NCI-H524 treated with DMSO at 0.1 percent for 48 hours (cell line): ENCODE results near the gene LCP1.
"Not testable (repeated sequence)": the region's sequence is repeated elsewhere in the genome, so short reads cannot be mapped to it uniquely, and the experiment has no call there.

Experiments
- DNase-seq: peaks from one replicate; lab custom pipeline; 2025; lab: John Stamatoyannopoulos, UW

Gene LCP1, protein sequence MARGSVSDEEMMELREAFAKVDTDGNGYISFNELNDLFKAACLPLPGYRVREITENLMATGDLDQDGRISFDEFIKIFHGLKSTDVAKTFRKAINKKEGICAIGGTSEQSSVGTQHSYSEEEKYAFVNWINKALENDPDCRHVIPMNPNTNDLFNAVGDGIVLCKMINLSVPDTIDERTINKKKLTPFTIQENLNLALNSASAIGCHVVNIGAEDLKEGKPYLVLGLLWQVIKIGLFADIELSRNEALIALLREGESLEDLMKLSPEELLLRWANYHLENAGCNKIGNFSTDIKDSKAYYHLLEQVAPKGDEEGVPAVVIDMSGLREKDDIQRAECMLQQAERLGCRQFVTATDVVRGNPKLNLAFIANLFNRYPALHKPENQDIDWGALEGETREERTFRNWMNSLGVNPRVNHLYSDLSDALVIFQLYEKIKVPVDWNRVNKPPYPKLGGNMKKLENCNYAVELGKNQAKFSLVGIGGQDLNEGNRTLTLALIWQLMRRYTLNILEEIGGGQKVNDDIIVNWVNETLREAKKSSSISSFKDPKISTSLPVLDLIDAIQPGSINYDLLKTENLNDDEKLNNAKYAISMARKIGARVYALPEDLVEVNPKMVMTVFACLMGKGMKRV

DNA sequence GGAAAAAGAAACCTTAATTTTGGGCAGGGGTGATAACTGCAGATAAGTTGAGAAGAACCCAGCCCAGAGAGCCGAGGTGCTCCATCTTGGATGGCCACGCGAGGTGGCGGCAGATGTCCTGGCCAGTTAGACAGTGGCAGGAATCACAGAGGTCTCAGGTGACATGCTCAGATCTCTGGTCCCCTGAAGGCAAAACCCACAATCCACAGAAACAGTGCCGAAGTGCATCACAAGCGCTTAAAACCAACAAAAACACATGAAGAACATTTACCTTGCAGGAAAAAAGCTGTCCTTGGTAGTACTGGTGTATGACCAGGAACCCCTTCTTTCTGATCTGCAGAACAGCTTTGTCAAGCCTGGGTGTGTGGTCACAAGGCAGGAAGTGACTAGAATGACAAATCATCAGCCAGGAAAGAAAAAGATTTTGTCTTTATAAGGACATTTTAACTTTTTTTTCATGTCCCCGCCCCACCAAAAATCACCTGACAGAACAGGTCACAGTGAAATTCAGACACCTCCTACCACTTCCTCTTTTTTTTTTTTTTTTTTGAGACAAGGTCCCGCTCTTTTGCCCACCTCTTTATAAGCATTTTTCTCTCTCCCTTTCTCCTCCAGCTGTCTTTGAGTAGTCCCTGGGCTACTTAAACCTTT lies at the start of gene LCP1:
LCP1 (minus strand) TSS at position 338 of the 651 bp plus-strand sequence. CDS start 22,515 bp downstream, outside the sequence.
- no peak for DNase-seq

DNA sequence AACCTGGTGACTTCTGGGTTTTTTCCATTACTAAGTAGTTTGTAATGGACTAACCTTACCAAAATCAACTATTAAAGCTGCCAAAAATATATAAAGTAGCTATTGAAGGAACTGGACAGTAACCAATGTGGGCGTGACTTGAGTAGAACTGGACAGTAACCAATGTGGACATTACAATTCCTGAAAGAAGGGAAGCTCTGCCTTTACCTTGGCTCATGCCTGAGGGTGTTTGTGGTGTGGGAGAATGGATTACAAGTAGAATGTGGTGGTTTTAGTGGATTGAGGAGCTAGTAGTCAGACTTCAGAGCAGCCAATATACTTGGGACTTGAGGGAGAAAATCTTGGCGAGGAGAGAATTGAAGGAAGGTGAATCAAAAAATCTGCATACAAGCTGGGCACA lies 47.3 kb upstream of the LCP1 start:
- DNase-seq = no peak

DNA sequence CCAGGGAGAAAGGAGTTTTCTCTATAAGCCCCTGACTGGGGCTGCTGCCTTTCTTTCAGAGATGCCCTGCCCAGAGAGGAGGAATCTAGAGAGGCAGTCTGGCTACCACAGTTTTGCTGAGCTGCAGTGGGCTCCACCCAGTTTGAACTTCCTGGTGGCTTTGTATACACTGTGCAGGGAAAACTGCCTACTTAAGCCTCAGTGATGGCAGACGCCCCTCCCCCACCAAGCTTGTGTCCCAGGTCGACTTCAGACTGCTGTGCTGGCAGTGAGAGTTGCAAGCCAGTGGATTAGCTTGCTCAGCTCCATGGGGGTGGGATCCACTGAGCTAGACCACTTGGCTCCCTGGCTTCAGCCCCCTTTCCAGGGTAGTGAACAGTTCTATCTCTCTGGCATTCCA lies 38.3 kb upstream of the LCP1 start:
- not testable (repeated sequence) for DNase-seq

DNA sequence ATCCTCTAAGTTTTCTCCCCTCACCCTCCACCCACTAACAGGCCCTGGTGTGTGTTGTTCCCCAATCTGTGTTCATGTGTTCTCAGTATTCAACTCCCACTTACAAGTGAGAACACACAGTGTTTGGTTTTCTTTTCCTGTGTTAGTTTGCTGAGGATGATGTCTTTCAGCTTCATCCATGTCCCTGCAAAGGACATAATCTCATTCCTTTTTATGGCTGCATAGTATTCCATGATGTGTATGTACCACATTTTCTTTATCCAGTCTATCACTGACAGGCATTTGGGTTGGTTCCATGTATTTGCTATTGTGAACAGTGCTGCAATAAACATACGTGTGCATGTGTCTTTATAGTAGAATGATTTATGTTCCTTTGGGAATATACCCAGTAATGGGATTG lies 32.8 kb upstream of the LCP1 start:
- DNase-seq = not testable (repeated sequence)

DNA sequence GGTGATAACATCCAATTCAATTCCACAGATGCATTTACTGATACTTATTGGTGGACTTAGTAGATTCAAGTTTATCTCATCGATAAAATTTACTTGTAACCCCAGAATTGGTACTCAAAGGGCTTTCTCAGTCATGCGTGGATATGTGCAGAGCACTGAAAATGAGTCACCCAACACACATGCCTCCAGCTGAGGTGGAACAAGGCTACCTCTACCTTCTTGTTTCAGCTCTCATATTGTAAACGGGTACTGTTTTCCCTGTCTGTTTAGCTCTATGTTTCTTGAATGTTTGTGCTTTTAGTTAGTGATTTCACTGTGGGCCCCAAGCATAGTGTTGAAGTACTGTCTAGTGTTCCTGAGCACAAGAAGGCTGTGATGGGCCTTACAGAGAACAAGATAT lies 31.3 kb upstream of the LCP1 start:
- no peak for DNase-seq

DNA sequence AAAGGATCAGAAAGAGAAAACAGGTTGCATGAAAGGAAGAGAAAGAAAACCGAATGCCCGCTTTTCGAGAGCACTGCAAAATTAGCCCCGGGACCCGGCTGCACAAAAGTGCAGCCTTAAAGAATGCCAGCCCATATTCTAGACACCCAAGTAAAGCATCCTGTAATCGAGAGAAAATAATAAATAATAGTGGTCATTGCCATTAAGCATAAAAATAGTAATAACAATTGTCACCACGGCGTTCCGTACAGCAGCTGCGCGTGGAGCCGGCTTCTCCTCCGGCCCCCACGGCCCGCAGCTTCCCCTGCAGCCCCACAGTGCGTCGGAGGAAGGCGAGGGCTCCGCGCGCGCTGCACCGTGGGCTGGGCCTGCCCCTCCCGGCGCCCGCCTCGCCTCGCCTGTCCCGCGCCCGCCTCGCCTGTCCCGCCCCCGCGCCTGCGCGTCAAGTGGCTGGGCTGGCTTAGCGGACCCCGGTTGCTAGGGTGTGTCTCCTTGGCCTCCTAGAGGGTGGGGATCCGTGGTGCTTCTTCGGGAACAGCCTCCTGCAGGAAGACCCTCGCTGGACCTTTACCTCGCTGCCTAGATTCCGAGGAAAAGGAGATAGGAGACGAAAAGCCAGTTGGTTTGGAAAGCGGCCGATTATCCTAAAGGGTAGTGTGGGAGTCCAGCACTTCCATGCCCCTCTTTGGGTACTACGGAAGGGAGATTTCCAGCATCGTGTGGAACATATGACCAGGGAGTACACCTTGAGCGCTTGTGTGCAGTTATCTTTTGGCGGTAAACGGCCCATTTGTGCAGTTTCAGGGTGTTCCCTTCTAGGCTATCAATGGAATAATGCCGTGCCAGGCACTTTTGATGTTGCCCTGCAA lies 29.7 kb upstream of the LCP1 start, which contains the start of gene LRRC63:
LRRC63 (plus strand) TSS at position 446 of the 869 bp plus-strand sequence. CDS start 1,107 bp downstream, outside the sequence.
- peak; percentile 59 for DNase-seq

DNA sequence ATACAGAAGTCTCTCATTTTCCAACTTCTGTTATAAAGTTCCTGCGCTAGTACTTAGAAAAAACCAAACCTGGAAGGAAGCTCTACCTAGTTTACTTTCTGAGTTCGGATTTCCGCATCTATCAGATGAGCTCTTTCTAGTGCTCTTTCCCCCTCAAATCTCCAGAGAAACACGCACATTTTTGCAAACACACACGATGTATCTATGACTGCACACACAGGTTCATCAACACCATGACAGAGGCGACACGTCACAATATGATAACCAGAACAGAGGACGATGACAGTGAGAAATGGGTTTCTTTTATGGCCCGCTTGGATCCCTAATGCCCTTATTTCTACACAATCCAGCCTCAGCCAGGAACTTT lies 29.1 kb upstream of the LCP1 start:
- DNase-seq = no peak

DNA sequence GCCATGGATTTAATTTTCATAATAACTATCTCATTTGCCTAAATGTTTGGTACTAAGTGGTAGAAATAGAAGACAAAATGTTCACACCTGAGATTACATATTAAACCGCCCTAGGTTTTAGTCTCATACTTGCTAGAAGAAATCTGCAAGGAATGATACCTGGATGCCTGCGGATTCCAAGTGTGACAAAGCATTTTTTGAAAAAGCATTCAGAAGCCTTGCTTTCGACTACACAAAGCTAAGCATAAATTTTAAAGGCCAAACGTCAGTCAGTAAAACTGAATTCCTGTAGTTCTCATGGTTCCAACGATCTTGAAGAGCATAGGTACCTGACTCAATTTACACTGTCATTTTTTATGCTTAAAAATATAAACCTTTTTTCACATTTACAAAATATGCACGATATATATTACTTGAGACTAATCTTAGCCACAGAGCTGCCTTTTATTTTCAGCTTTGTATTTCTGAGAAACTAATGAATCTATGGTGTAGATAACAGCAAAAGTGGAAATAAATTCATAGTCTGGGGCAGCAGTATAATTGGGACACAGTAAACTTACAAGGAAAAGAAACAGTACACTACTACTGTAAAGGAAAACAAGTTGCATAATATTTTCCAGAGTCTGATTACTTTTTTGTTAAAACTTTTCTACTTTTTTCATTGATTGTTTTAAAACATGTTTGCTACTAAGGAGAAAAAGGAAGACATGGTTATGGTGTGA lies 28.5 kb upstream of the LCP1 start:
- no peak for DNase-seq

DNA sequence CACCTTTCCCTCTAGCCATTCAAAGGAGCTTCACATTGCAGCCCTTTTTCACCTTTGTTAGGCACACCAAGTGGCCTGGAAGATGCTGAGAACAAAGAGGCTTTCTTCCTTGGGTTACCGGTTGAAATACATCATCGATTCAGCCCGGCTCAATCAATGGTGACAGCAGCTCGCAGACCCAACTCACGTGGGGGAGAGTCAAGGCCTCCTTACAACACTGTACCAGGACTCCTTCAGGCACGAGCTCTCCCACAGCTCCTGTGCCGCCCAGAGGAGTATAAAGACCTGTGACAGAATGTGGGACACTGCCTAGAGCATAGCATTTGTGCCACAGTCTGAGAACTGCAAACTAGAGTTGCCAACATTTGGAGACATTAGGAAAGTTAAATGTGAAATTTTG lies 25.9 kb upstream of the LCP1 start:
- no peak for DNase-seq

DNA sequence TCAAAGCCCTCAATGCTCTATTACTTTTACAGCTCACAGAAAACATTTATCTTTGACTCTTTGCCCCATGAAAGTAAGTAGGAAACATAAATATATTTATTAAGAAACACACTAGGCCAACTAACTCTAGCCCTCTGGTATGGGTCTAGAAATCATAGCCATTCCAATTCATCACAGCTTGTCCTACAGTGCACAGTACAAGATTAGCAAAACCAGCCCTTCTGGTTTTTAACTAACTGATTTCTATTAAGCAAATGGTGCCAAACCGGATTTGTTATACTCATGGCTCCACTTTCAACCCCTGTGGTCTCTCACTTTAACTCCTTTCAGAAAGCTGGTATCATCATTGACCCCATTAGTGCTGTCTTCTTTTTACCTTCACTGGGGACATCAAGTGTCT lies 24.2 kb upstream of the LCP1 start:
- no peak for DNase-seq

DNA sequence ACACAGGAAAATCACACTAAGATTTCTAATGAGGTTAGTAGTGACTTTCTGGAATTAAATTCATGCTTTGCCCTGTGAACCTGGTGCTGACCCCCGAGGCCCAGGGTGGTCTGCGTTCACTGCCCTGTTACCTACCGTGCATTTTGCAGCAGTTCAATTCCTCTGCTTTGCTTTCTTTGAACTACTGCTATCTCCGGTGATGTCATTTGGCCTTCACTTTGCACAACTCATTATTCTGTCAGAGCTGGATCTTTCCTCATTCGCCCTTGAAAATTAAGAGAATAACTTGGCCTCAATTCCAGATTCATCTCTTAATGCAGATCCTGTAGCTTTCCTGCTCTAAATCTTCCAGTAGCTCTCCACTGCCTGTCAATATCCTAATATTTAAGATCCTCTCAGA lies 21.0 kb upstream of the LCP1 start:
- no peak for DNase-seq

DNA sequence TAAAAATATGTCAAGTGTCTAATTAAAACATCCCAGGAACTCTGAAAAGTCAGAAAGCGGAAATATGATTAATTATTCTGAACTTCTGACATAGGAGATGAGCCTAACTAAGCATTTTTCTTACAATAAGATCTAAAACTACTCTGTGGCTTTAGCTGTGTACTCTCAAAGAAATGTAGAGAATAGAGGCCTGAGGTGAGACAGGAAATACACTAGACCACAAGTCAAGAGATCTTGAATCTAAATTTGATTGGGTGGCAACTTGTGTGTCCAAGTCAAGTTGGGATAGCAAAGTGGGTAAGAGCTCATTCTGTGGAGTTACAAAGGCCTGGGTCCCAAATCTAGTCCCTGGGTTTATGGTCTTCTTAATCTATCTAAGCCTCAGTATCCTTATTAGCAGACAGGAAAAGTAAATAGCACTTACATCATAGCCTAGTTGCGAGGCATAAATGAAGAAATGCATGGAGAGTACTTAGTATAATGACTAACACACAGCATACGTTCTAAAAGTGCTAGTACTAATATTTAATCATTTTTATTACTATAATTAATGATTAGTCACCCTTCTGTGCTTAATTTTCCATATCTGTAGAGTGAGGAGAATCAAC lies 20.3 kb upstream of the LCP1 start:
- DNase-seq = no peak

DNA sequence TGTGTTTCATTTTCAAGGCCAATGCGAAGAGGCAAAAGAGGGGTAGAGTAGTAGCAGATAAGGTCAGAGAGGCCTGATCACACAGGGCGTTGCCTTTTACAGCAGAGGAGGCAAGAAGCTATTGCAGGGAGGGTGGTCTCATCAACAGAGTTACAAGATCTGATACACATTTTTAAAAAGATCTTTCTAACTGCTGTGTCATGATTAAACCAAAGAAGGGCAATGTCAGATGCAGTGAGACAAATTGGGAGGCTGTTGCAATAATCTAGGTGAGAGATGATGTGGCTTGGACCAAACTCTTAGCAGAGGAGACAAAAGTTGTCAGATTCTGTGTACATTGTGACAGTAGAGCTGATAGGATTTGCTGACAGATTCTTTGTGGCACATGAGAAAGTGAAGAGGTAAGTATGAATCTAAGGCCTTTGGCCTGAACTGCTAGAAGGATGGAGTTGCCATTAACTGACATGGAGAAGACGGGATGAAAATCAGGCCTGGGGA lies 16.8 kb upstream of the LCP1 start:
- no peak for DNase-seq

DNA sequence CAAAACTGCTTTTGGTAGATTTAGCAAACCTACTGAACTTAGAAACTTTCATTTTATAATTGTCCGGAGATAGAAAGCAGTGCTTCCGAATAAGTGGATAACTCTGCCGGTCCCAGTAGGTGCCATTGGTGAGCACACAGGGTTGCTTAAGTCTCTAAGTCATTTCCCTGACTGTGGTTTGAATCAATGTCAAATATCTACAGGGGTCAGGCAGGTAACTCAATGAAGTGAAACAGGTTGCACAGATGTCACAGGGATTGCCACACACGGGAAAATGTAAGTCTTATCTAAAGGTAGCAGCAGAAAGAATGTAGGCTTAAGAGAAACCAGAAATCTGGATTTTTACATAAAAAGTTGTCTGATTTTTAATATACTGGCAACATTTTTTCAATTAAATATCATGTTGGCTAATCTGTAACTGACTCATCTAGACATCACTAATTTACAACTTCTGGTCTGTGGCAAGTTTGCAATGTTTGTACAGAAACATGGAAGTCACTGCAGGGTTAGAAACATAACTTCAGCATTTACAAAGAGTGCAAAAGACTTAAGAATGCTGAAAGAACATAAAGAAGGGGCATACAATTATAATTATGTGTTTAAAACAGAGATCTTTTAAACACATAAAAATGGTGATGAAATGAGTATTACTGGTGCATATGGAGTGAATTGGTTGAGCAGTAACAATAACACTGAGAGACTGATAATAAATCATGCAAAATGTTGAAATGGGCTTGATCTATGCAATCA lies 15.5 kb upstream of the LCP1 start:
- DNase-seq = no peak

DNA sequence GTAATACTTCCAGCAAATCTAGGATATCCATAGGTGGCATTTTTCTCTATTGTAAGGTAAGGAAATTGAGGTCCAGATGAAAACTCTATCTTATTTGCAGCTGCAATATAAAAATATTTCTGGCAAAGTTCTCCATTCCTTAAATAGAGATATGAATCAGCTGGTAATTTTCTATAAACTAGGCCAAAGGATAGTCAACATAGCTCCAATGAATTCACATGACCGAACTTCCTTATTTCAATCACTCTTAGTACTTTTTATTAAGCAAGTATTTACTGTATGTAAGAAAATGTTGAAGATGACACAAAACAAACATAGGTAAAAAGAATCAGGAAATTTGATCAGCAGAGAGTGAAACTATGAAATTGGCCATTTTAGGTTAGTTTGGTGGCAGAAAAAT lies 13.0 kb upstream of the LCP1 start:
- no peak for DNase-seq

DNA sequence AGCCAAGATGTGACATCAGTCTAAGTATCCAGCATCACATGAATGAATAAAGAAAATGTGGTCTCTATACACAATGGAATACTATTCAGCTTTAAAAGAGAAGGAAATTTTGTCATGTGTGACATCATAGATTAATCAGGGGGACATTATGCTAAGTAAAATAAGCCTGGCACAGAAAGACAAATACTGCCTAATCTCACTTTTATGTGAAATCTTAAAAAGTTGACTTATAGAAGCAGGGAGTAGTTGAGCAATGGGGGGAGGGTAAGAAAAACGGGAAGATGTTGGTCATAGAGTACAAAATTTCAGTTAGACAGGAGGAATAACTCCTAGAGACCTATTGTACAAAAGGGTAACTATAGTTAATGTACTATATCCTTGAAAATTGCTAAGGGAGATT lies 10.4 kb upstream of the LCP1 start:
- no peak for DNase-seq

DNA sequence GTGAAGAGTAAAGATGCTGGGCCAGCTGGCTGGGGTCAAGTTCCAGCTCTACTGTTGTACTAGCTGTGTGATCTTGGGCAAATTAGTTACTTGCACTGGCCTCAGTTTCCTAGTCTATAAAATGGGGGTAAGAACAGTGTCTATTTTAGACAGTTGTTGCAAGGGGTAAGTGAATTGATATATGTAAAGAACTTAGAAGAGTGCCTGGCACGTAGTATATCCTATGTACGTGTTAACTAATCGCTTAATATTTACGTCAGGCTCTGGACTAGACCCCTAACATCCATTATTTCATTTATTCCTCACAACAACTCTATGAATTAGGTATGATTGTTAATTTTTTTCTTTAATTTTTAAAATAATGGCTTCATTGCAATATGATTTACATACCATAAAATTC lies 3.7 kb upstream of the LCP1 start:
- DNase-seq = no peak

DNA sequence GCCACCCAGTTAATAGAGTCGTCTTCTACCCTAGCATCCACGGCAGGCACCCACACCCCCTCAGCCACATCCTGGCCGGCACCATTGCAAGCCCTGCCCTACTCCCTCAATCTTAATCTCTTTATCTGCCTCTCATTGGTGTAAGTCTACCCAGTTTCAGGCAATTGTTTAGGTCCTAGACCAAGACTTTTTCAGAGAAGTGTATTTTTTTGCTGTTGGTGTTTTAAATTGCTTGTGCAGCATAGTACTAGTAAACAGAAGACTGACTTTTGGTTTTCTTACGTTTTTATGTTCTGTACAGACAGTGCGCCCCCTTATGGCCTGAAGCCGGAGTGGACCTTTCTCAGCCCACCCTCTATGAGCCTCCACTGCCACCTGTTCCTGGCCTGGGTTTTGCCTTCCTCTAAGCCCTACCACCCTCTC lies 2.3 kb upstream of the LCP1 start:
- no peak for DNase-seq

DNA sequence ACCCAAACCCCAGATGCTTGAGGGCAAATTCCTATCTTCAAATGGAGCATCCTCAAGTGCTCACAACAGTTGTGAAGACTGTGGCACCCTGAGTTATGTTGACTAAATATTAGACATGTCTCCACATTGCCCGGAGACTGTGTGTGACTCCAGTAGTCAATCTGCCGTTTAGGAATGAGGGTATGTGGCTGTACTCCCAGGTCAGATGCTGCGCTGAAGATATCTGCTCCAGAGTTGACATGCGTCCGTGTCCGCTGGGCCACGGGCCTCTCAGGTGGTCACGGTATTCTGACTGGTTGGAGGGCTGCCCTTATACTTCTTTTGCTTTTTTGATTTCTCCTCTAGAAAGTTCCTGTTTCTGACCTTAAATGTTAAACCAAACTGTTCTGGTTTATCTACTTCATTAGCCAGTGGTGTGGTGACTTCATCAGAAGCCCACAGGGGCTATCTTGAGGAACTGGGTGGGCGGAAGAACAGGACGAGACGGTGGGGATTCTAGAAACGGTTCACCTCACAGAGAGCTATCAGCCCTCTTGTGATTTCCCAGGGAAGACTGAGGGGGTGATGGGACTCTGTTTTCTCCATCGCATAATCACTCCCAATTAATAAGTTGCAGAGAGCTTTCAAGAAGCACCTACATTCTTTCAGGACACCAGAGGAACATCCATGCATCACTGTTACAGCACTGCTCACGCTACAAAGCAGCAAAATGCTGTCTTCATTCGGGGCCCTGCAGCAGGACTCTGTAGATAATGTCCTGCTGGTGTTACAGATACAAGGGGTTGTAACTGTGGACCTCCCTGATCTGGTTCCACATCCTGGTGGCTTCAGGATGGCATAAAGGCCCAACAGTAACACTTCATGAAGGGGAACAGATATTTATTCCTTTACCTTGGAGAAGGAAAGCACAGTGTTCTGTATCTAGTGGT lies 1.3 kb upstream of the LCP1 start:
- DNase-seq = no peak
